Cardiac septum (tissue), 1 donor: Measurements from ENCODE around the gene MIER3. TPM values are rescaled to one million over a fixed set of nuclear protein-coding genes. Genes with fewer than 3 reads are reported as not detected.
"Not testable (repeated sequence)": the region's sequence is repeated elsewhere in the genome, so short reads cannot be mapped to it uniquely, and the experiment has no call there.

ENCODE experiments used
- DNase-seq: peaks from one replicate; pipeline ENCODE4 v3.0.0-alpha.2; 2020; ENCODE audit warnings: low spot score
- intact Hi-C: fragments of 100-400 bp; cut with DNase I; formaldehyde crosslinking; loops from one replicate; pipeline ENCODE4 v1.14.0; 2022
- long read RNA-seq: library from polyadenylated mRNA; unstranded; transcript quantifications from one replicate; pipeline ENCODE4 v2.0.0, GENCODE V29; 2021
- total RNA-seq: library from RNA; stranded (reverse); fragmentation: NEBNext Ultra II Directional; extraction: Animal tissue kit (Norgen Biotek cat#: 25700); gene quantifications from one replicate; pipeline ENCODE4 v1.2.1, GENCODE V29; 2021
- donor health status: DM: no; HTN: no; CAD: no.

Gene MIER3, protein sequence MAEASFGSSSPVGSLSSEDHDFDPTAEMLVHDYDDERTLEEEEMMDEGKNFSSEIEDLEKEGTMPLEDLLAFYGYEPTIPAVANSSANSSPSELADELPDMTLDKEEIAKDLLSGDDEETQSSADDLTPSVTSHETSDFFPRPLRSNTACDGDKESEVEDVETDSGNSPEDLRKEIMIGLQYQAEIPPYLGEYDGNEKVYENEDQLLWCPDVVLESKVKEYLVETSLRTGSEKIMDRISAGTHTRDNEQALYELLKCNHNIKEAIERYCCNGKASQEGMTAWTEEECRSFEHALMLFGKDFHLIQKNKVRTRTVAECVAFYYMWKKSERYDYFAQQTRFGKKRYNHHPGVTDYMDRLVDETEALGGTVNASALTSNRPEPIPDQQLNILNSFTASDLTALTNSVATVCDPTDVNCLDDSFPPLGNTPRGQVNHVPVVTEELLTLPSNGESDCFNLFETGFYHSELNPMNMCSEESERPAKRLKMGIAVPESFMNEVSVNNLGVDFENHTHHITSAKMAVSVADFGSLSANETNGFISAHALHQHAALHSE
- 14.8 TPM for total RNA-seq
- long read RNA-seq, partial matches to known transcripts = 0 of 4 reads
- long read RNA-seq, other reads (novel, unspliced or antisense) = 4 of 4 reads

DNA sequence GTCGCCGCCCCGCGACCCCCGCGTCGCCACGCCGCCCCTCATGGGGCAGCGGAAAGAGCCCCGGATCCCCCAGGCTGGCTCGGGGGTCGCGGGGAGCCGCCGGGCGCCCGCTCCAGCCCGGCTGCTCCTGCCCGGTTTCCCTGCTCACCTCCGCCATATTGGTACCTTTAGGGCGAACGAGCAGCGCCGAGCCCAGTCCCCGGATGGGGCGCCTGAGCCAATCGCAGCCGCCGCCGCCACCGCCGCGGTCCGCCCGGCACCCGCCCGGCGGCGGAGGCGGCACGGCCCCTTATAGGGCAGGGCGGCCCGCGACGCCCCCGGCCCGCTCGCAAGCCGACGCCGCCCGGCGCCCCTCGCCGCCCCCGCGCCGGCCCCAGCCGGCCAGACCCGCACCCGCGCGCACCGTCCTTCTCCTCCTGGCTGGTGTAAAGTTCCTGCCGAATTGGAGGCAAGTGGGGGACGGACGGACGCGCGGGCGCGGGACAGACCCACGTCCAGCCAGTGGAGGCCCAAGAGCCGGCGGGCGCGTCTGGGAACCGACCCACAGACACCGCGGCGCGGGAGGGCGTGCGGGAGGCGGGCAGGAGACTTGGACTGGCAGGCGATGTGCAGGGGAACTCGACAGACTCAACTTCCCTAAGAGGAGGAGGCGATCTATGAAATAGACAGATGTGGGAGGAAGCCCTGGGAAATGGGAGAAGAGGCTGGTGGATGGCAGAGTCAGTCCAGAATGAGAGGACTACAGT, at the start of gene MIER3:
TSS of gene MIER3 (minus strand) at position 178 of the 746 bp plus-strand sequence. CDS start at position 157, 21 bp downstream.
- peak; percentile 90 for DNase-seq
- intact Hi-C loops = loop anchor here (1.0 to 2.0 kb wide), 2 partner anchors 43 to 221 kb away; partner anchors contain the start of gene SETD9

DNA sequence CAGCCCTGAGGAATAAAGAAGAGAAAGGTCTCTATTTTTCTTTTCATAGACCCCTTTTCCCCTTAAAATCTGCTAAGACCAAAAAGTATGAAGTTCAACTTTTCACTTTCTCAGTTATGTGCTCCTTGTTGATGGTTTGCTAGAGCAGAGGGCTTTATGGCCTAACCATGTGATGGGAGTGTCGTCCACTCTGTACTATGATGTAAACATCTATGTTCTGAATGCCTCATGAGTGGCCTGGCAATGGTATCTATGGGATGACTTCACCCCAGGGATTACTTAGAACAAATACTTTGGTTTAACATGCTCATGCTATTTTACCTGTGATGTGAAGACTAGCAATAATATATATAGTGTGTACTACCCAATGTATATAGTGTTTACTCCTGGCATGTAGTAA, 43.7 kb upstream of the MIER3 start:
- intact Hi-C loops = no loop called here
- no peak for DNase-seq

DNA sequence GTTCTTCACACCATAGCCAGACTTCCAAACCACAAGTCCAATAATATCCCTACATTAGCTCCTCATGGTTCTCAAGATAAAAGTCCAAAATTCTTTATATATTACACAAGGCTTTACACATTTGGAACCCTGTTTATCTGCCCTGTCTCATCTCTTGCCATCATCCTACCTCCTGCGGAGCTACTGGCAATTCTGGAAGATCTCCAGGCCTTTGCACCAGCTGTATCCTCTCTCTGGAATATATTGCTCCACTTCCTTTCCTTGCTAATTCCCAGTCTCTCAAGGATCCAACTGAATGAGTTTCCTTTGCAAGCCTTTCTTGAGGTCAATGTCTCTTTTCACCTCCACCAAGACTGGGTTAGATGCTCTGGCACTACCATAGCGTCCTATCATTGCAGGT, 41.3 kb upstream of the MIER3 start:
- intact Hi-C loops = no loop called here
- DNase-seq = no peak

DNA sequence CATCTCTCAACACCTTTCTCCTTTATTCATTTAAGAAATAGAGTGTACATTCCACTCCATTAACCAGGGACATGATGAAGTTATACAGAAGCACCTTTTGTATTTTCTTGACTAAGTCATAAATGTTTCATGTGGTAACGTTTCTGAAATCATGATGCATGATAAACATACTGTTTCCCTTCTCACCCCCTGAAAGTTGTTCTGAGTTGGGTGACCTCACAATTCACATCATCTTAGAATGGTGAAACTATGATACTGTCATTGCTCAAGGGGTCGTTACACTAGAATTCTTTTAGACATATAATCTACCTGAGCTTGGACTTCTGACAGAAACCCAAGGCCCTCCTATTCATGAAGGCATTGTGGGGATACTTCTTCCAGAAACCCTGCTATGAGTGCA, 37.8 kb upstream of the MIER3 start:
- no peak for DNase-seq
- intact Hi-C loops = no loop called here

DNA sequence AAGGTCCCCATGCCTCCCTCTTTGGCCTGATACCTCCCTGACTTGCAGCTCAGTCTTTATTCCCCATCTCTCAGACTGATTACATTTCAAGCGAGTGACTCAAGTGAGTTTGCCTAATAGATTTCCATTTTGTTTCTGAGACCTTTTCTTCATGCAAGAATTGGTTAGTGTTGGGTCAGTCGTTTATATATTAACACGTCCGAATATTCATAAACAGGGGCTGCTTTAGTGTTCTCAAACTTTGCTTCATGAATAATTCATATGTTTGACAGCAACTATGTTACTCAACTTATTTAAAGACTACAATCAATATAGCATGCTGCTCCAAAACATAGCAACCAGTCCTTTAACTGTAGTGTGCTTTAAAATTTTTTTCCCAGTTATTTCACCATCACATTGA, 36.6 kb upstream of the MIER3 start:
- no peak for DNase-seq
- intact Hi-C loops = no loop called here

DNA sequence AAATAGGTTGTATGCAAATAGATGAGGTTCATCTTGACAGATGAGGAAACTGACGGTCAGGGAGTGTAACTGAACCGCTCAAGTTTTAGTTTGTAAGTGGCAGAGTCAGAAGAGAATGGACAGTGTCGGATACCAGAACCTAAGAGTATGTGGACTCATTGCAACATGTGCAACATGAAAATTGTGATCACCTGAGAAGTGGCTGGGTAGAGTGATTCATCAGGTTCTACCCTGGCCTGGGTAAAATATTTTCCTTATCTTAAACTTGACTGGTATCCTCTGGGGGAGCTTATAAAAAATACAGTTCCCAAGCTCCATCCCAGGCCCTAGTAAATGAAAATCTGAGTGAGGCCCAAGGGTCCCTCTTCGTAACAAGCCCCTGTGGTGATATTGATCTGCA, 35.2 kb upstream of the MIER3 start:
- no peak for DNase-seq
- intact Hi-C loops = no loop called here

DNA sequence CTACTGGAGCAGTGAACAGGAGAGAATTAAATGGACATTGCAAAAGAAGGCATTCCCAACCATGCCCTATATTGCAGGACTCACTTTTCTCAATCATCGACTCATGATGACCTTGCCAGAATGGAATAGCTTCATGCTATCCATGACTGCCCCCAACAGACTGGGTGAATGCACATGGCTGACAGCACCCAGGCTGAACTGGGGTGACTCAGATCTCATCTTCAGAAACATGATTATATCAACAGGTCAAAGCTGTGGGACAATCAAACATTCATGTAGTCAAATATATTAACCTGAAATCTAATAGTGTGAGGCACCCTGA, 34.7 kb upstream of the MIER3 start:
- no peak for DNase-seq
- intact Hi-C loops = no loop called here

DNA sequence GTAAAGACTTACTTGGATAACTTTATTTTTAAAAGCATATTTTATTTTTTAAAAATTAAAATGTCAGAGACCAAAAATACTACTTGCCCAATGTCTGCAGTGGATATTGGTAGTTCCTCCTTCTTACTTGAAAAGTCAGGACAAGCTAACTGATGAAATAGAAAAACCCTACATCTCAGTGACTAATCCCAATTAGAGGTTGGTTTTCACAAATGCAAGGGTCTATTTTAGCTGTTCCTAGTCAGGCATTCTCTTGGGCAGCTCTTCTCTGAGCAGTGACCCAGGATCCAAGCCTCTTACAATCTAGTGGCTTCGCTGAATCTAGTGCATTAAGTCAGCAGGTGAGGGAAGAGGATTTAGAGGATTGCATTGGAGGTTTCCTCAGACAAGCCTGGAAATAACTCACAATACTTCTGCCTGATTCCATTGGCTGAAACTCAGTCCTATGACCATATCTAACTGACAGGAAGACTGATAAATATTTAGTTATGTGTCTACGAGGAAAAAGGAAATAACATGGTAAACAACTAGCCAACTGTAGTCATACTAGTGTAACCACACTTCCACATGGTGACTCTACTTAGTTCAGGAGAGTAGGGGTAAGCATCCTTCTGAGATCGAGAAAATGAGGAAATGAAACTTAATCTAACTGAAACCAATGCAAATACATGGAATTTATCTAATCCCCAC, 34.2 kb upstream of the MIER3 start:
- DNase-seq = no peak
- intact Hi-C loops = no loop called here

DNA sequence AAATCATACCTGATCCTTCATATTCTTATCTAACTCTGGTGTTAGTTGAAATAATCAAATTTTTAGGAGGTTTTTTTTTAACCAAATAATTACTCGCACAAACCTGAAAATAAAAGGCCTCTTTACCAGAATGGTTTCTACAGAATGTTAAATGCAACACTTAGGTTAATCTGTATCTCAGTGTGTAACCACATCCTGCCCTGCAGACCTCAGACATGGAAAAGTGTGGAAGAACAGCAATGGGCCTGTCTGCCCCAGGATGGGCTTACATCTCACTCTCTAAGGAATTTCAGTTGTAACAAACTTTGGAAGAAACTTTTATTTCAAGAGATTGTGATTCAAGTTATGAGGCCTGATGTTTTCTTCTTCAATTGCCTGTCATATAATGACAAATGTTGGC, 32.5 kb upstream of the MIER3 start:
- no peak for DNase-seq
- intact Hi-C loops = no loop called here

DNA sequence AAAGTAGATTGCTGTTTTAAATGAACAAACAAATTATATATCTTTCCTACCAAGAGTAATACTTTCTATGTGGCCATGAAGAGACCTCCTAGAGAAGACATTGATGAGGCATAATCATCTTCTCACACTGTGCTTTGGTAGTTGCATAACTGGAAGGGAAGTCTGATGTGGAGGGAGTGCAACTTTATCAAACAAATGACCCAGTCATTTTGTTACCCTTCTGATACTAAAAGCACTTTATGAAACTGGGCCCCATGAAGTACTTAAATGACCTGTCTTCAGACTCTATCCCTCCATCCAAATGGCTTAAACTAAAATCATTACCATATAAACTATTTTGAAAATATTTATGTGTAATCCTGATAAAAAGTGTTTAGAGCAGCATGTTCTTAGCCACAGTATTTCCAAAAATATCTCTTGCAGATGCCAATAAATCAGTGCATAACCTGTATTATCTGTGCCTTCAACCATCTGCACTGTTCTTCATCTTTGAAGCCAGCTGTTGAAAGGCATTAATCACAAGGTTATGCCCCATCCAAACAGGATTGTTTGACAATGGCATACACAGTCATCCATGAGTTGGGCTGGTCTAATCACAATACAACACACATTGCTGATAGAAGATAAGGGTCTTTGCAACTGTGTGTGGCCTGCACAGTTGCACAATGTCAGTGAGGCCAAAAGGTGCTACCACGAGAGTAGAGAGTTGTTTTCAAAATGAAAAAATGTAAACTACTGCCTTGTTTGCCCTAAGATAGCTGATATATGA, 31.9 kb upstream of the MIER3 start:
- intact Hi-C loops = no loop called here
- DNase-seq = no peak

DNA sequence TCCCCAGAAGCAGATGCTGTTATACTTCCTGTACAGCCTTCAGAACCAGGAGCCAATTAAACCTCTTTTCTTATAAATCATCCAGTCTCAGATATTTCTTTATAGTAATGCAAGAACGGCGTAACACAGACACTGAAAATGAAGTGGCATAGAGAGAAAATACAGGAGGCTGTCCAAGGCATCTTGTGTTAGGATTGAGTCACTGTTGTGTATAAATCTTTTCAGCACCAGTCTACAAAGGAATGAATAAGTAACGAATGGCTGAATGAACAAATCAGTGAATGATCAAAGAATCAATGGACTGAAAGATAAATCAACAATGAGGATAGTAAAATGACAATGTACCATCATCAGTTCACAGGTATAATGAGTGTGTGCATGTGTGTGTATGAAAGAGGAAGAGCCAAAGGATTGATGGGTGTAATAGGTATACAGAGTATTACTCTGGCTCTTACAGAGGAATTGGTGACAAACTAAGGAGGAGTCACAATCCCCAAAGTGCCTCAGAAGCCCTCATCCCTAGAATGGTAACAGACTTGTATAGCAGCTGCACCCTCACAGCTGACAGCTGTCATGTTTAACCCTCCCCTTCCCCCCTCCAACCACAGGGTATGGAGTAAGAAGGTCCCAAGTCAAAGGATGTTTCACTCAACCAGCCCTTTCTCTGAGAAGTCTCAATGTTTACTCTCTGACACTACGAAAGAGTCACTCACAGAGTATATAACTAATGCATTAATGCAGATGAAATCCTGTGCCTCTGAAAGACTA, 29.8 kb upstream of the MIER3 start:
- DNase-seq = no peak
- intact Hi-C loops = no loop called here

DNA sequence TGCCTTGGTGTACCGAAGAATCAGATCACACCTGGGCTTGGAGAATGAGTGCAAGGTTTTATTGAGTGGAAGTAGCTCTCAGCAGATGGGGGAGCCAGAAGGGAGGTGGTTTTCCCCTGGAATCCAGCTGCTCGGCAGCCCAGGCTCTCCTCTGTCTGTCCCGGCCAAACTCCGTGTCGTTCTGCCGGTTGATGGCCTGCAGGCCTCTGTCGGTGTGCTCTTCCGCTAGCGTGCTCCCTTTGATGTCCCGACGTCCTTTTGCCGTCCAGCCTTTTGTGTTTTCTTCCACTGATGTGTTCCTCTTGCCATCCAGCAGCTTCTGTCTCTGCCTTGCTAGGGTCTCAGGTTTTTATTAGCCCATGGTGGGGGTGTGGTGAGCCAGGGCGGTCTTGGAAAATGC, 28.0 kb upstream of the MIER3 start:
- no peak for DNase-seq
- intact Hi-C loops = no loop called here

DNA sequence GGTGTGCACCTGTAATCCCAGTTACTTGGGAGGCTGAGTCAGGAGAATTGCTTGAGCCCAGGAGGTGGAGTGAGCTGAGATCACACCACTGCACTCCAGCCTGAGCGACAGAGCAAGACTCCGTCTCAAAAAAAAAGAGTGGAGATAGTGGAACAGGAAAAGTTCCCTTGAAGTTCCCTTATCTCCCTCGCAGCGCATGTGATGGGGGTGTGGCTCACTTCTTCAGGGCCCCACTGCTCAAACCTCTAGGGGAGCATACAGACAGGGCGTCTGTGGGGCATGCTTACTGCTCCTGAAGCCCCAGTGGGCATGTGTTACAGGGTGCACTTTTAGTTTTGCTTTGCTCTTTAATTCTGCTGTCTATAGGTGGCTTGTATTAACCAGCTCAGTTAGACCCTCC, 27.6 kb upstream of the MIER3 start:
- DNase-seq, intact Hi-C loops: not testable (repeated sequence)

DNA sequence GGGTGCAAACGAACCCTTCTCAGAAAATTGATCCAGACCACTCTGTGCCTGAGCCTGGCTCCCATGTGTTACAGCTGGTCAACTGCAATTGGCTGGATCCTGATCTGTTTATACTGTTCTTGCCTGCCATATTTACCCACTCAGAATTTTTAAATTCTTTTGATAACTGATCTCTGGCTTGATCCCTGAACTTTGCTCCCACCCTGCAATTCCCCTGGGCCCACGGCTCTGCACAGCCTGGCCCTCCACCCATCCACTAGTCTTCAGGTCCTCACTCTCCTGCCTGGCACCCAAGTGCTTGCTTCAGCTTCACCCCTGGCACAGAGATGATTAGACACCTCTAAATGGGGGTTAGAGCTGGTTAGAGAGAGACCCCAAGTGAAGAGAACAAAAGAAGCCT, 25.9 kb upstream of the MIER3 start:
- no peak for DNase-seq
- intact Hi-C loops = no loop called here

DNA sequence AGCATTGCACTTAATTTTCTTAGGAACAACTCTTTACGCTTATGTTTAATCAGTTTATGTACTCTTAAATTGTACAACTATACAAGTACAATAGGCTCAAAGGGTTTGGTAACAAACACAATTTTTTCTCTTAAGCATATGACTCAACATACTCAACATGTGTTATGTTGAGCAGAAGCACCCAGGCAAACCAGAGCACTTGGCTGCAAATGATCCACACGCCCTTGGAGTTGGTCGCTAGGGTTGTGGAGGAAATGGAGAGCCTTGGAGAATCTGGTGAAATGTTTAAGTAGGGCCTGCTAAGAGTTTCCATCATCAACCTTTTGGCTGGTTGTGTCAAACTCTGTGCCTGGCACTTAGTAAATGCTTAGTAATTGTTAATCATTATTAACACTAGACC, 25.1 kb upstream of the MIER3 start:
- DNase-seq = no peak
- intact Hi-C loops = no loop called here

DNA sequence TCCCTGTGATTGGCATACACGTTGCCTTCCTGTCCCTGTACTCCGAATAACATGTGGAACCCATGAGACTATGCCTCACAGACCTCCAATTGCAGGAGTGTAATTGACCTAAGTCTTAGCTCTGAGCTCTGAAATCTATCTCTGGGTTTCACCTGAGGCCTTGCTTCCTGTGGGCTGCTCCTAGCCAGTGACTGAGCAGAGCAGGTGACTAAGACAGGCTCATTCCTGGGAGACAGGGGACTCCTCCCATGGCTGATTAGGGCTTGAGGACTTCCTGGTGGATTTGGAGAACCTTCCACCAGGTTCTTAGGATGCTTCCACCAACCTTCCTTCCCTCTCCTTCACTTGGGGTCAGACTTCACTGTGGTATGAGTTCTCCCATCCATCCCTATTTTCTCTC, 22.3 kb upstream of the MIER3 start:
- no peak for DNase-seq
- intact Hi-C loops = no loop called here

DNA sequence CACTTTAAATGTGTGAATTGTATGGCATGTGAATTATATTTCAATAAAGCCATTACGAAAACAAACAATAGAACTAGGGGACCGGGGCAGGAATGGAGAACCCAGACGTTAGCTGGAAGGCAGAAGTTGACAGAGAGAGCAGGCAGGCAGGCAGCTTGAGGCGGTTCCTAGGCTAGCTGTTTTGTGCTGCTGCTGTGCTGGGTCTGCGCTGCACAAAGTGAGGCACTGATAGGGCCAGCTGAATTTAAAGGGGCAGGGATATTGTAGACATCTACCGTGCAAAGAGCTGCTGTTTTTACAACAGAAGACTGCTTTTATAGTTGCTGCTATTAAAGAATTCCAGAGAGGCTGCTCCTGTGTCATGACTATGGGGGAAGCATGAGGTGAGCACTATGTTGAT, 21.6 kb upstream of the MIER3 start:
- intact Hi-C loops = no loop called here
- no peak for DNase-seq

DNA sequence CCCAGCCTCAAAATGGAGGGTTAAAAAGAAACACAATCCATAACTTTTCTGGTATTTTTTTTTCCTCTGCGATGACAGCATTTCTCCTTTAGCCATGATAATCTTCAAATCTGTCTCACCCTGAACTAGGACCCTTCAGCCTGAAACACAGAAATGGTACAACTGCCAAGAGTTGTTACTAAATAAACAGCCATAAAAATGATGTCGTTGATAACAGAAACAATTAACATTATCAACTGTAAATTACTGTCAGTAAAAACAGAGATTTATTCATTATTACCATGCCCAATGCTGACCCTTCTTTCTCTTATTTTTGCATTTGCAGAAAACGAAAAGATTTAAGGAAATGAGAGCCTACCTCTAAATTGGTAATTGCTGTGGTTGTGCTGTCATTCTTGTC, 19.4 kb upstream of the MIER3 start:
- DNase-seq = no peak
- intact Hi-C loops = no loop called here

DNA sequence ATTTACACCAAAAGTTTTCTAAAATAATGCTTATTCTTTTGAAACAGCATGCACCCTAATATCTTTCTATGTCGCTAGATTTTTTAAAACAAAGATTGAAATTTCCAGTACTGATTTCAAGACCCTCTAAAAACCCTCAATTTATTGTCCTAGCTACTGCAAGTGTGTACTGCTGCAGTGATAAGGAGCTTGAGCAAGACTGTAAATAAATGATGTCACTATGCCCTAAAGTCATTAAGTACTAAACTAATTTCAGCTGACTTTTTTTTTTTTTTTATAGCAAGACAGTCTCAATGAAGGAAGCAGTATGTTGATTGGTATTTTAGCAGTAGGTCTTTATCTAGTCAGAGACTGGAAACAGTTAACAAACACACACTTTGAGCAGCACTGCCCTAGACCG, 12.2 kb upstream of the MIER3 start:
- intact Hi-C loops = no loop called here

More for the DNA sequence above, 12.2 kb upstream of the MIER3 start:
- no peak for DNase-seq
